ENCODE measurements around the gene RAPGEF5.
A peak's percentile ranks its signal among the peaks of the same experiment; 100 is the strongest.

Gene RAPGEF5

GRCh38 chr7:22197376-22197775 is 159.6 kb downstream of the RAPGEF5 start:
- H3K36me3 ChIP-seq (ENCODE audit: control insufficient read depth, insufficient read depth, low read length), result no peaks in the 10 kb centered on the region
- no peak overlapping the region for H3K4me3 ChIP-seq (ENCODE audit: low read length)
- H3K27me3 ChIP-seq (ENCODE audit: control insufficient read depth, insufficient read depth, low read length), result no peaks in the 10 kb centered on the region
- no peak overlapping the region for H3K9ac ChIP-seq (ENCODE audit: low read length)
- H3K4me1 ChIP-seq (ENCODE audit: control insufficient read depth, insufficient read depth, low read length), result no peaks in the 10 kb centered on the region
- H3K27ac ChIP-seq (ENCODE audit: low read depth, low read length), result no peak overlapping the region

- H3K27ac ChIP-seq (ENCODE audit: low read depth, low read length), result no peak overlapping the region
- no peaks in the 10 kb centered on the region for H3K27me3 ChIP-seq (ENCODE audit: control insufficient read depth, insufficient read depth, low read length)
- H3K4me3 ChIP-seq (ENCODE audit: low read length), result no peak overlapping the region
- H3K9ac ChIP-seq (ENCODE audit: low read length), result no peak overlapping the region
- no peaks in the 10 kb centered on the region for H3K36me3 ChIP-seq (ENCODE audit: control insufficient read depth, insufficient read depth, low read length)
- H3K4me1 ChIP-seq (ENCODE audit: control insufficient read depth, insufficient read depth, low read length), result no peaks in the 10 kb centered on the region
Measured at GRCh38 chr7:22196429-22196828, 160.5 kb downstream of the RAPGEF5 start.

- Histone ChIP-seq H3K27ac (ENCODE audit: low read depth, low read length) (no peak overlapping the region), H3K9ac (ENCODE audit: low read length) (no peak overlapping the region), H3K36me3 (ENCODE audit: control insufficient read depth, insufficient read depth, low read length) (peaks cover 2% of the 10 kb centered on the region), H3K4me1 (ENCODE audit: control insufficient read depth, insufficient read depth, low read length) (no peaks in the 10 kb centered on the region), H3K27me3 (ENCODE audit: control insufficient read depth, insufficient read depth, low read length) (no peaks in the 10 kb centered on the region), H3K4me3 (ENCODE audit: low read length) (no peak overlapping the region)
Measured at GRCh38 chr7:22195397-22196172, 161.4 kb downstream of the RAPGEF5 start.

GRCh38 chr7:22194658-22195273 is 162.2 kb downstream of the RAPGEF5 start:
- H3K4me1 ChIP-seq (ENCODE audit: control insufficient read depth, insufficient read depth, low read length), result no peaks in the 10 kb centered on the region
- peaks cover 2% of the 10 kb centered on the region for H3K36me3 ChIP-seq (ENCODE audit: control insufficient read depth, insufficient read depth, low read length)
- no peak overlapping the region for H3K9ac ChIP-seq (ENCODE audit: low read length)
- no peaks in the 10 kb centered on the region for H3K27me3 ChIP-seq (ENCODE audit: control insufficient read depth, insufficient read depth, low read length)
- no peak overlapping the region for H3K27ac ChIP-seq (ENCODE audit: low read depth, low read length)
- no peak overlapping the region for H3K4me3 ChIP-seq (ENCODE audit: low read length)

- Histone ChIP-seq H3K27ac (ENCODE audit: low read depth, low read length) (no peak overlapping the region), H3K27me3 (ENCODE audit: control insufficient read depth, insufficient read depth, low read length) (no peaks in the 10 kb centered on the region), H3K36me3 (ENCODE audit: control insufficient read depth, insufficient read depth, low read length) (peaks cover 2% of the 10 kb centered on the region), H3K4me1 (ENCODE audit: control insufficient read depth, insufficient read depth, low read length) (no peaks in the 10 kb centered on the region), H3K9ac (ENCODE audit: low read length) (no peak overlapping the region), H3K4me3 (ENCODE audit: low read length) (peak overlapping the region; percentile 28)
Measured at GRCh38 chr7:22193450-22193983, 163.4 kb downstream of the RAPGEF5 start.

GRCh38 chr7:22192801-22193200 is 164.2 kb downstream of the RAPGEF5 start:
- Histone ChIP-seq H3K27ac (ENCODE audit: low read depth, low read length) (no peak overlapping the region), H3K9ac (ENCODE audit: low read length) (no peak overlapping the region), H3K4me1 (ENCODE audit: control insufficient read depth, insufficient read depth, low read length) (no peaks in the 10 kb centered on the region), H3K36me3 (ENCODE audit: control insufficient read depth, insufficient read depth, low read length) (peaks cover 2% of the 10 kb centered on the region), H3K27me3 (ENCODE audit: control insufficient read depth, insufficient read depth, low read length) (no peaks in the 10 kb centered on the region), H3K4me3 (ENCODE audit: low read length) (no peak overlapping the region)

- Histone ChIP-seq H3K27me3 (ENCODE audit: control insufficient read depth, insufficient read depth, low read length) (no peaks in the 10 kb centered on the region), H3K36me3 (ENCODE audit: control insufficient read depth, insufficient read depth, low read length) (peaks cover 2% of the 10 kb centered on the region), H3K4me1 (ENCODE audit: control insufficient read depth, insufficient read depth, low read length) (no peaks in the 10 kb centered on the region), H3K9ac (ENCODE audit: low read length) (no peak overlapping the region), H3K4me3 (ENCODE audit: low read length) (no peak overlapping the region), H3K27ac (ENCODE audit: low read depth, low read length) (no peak overlapping the region)
Measured at GRCh38 chr7:22190736-22191135, 166.2 kb downstream of the RAPGEF5 start.

- no peak overlapping the region for H3K4me3 ChIP-seq (ENCODE audit: low read length)
- H3K4me1 ChIP-seq (ENCODE audit: control insufficient read depth, insufficient read depth, low read length), result no peaks in the 10 kb centered on the region
- no peak overlapping the region for H3K9ac ChIP-seq (ENCODE audit: low read length)
- no peak overlapping the region for H3K27ac ChIP-seq (ENCODE audit: low read depth, low read length)
- H3K36me3 ChIP-seq (ENCODE audit: control insufficient read depth, insufficient read depth, low read length), result peaks cover 2% of the 10 kb centered on the region
- H3K27me3 ChIP-seq (ENCODE audit: control insufficient read depth, insufficient read depth, low read length), result no peaks in the 10 kb centered on the region
Measured at GRCh38 chr7:22189741-22190140, 167.2 kb downstream of the RAPGEF5 start.

- no peaks in the 10 kb centered on the region for H3K27me3 ChIP-seq (ENCODE audit: control insufficient read depth, insufficient read depth, low read length)
- H3K27ac ChIP-seq (ENCODE audit: low read depth, low read length), result no peak overlapping the region
- no peaks in the 10 kb centered on the region for H3K4me1 ChIP-seq (ENCODE audit: control insufficient read depth, insufficient read depth, low read length)
- H3K9ac ChIP-seq (ENCODE audit: low read length), result no peak overlapping the region
- no peak overlapping the region for H3K4me3 ChIP-seq (ENCODE audit: low read length)
- peaks cover 2% of the 10 kb centered on the region for H3K36me3 ChIP-seq (ENCODE audit: control insufficient read depth, insufficient read depth, low read length)
Measured at GRCh38 chr7:22189230-22189629, 167.7 kb downstream of the RAPGEF5 start.

GRCh38 chr7:22187691-22188348 is 169.1 kb downstream of the RAPGEF5 start:
- peaks cover 2% of the 10 kb centered on the region for H3K36me3 ChIP-seq (ENCODE audit: control insufficient read depth, insufficient read depth, low read length)
- no peak overlapping the region for H3K9ac ChIP-seq (ENCODE audit: low read length)
- no peaks in the 10 kb centered on the region for H3K27me3 ChIP-seq (ENCODE audit: control insufficient read depth, insufficient read depth, low read length)
- H3K4me1 ChIP-seq (ENCODE audit: control insufficient read depth, insufficient read depth, low read length), result no peaks in the 10 kb centered on the region
- H3K27ac ChIP-seq (ENCODE audit: low read depth, low read length), result no peak overlapping the region
- H3K4me3 ChIP-seq (ENCODE audit: low read length), result no peak overlapping the region

GRCh38 chr7:22185559-22185958 is 171.4 kb downstream of the RAPGEF5 start:
- H3K9ac ChIP-seq (ENCODE audit: low read length), result no peak overlapping the region

GRCh38 chr7:22184549-22185199 is 172.3 kb downstream of the RAPGEF5 start:
- H3K27me3 ChIP-seq (ENCODE audit: control insufficient read depth, insufficient read depth, low read length), result no peaks in the 10 kb centered on the region
- H3K36me3 ChIP-seq (ENCODE audit: control insufficient read depth, insufficient read depth, low read length), result no peaks in the 10 kb centered on the region
- no peak overlapping the region for H3K4me3 ChIP-seq (ENCODE audit: low read length)
- H3K4me1 ChIP-seq (ENCODE audit: control insufficient read depth, insufficient read depth, low read length), result no peaks in the 10 kb centered on the region
- H3K27ac ChIP-seq (ENCODE audit: low read depth, low read length), result no peak overlapping the region
- H3K9ac ChIP-seq (ENCODE audit: low read length), result no peak overlapping the region

More at GRCh38 chr7:22185559-22185958, 171.4 kb downstream of the RAPGEF5 start:
- no peaks in the 10 kb centered on the region for H3K27me3 ChIP-seq (ENCODE audit: control insufficient read depth, insufficient read depth, low read length)
- H3K27ac ChIP-seq (ENCODE audit: low read depth, low read length), result no peak overlapping the region
- no peak overlapping the region for H3K4me3 ChIP-seq (ENCODE audit: low read length)
- no peaks in the 10 kb centered on the region for H3K36me3 ChIP-seq (ENCODE audit: control insufficient read depth, insufficient read depth, low read length)
- no peaks in the 10 kb centered on the region for H3K4me1 ChIP-seq (ENCODE audit: control insufficient read depth, insufficient read depth, low read length)

Measured in rectal smooth muscle tissue (tissue), 1 donor.